Endothelial cell of umbilical vein (primary cell): Measurements from ENCODE around the gene PSMB3. TPM values are rescaled to one million over a fixed set of nuclear protein-coding genes. Genes with fewer than 3 reads are reported as not detected.
"Not testable (repeated sequence)": the region's sequence is repeated elsewhere in the genome, so short reads cannot be mapped to it uniquely, and the experiment has no call there.

Experiments used
- BruUV-seq: library from RNA; stranded (reverse); fragments of 400-500 nt; replicated peaks from 2 replicates; lab custom pipeline; 2021; lab: Mats Ljungman, UMichigan
- CTCF ChIA-PET: fragments of 300-600, 350-600 bp; sonication (Branson Sonifier 250); formaldehyde crosslinking; loops from one replicate; lab custom pipeline; 2021; ENCODE audit warnings: antibody characterized with exemption, inconsistent platforms; lab: Charles Lee
- POLR2A ChIA-PET: fragments of 300-600, 350-600 bp; sonication (Branson Sonifier 250); formaldehyde crosslinking; loops from one replicate; lab custom pipeline; 2021; ENCODE audit warnings: antibody characterized with exemption, inconsistent platforms; lab: Charles Lee
- DNase-seq: peaks from one replicate; pipeline ENCODE4 v3.0.0-alpha.2; 2011; ENCODE audit warnings: low read depth, low spot score
- FAIRE-seq: peaks from 2 replicates; lab custom pipeline; 2011; peaks lifted over from hg19 to GRCh38; lab: Jason Lieb, UNC
- H2AFZ ChIP-seq: 2 replicates; pipeline ENCODE4 v1.6.0; 2012; ENCODE audit warnings: low read depth, low read length, control low read depth, inconsistent platforms
- H3K27ac ChIP-seq: 2 replicates; pipeline ENCODE4 v1.5.1; 2011; ENCODE audit warnings: low read depth, mild to moderate bottlenecking, control low read depth, low read length, moderate library complexity; ENCODE audit not compliant: insufficient read depth
- H3K27me3 ChIP-seq, 2 experiments: 2 replicates each; pipeline versions ENCODE4 v1.6.0 to v1.6.1; 2011; ENCODE audit warnings: low read length in 2 of 2, mixed read lengths in 1 of 2; ENCODE audit not compliant: control insufficient read depth in 2 of 2, insufficient read depth in 2 of 2
- H3K36me3 ChIP-seq, 2 experiments: 2 replicates in 1 of 2; 3 replicates in 1 of 2; pipeline ENCODE4 v1.5.1; 2011; ENCODE audit warnings: low read length in 2 of 2, mild to moderate bottlenecking in 1 of 2, moderate library complexity in 1 of 2; ENCODE audit not compliant: control insufficient read depth in 2 of 2, insufficient read depth in 2 of 2; ENCODE audit errors: extremely low read depth in 1 of 2
- H3K4me1 ChIP-seq: 3 replicates; pipeline ENCODE4 v1.5.1; 2011; ENCODE audit warnings: mild to moderate bottlenecking, low read length; ENCODE audit not compliant: control insufficient read depth, insufficient read depth; ENCODE audit errors: extremely low read depth
- H3K4me2 ChIP-seq: 2 replicates; pipeline ENCODE4 v1.6.1; 2011; ENCODE audit warnings: low read length, control low read depth, mixed read lengths; ENCODE audit not compliant: insufficient read depth
- H3K4me3 ChIP-seq, 3 experiments: fragments of 200-600 bp in 1 of 3; sonication (generic), shearing (Covaris generic) in 1 of 3; replicated peaks in 1 of 3; 2 replicates each; pipeline ENCODE4 v1.5.1; 2011 to 2016; ENCODE audit warnings: control low read depth in 3 of 3, low read length in 3 of 3, mild to moderate bottlenecking in 2 of 3, inconsistent platforms in 1 of 3, low read depth in 1 of 3, moderate library complexity in 1 of 3; ENCODE audit not compliant: insufficient read depth in 1 of 3
- H3K79me2 ChIP-seq: 2 replicates; pipeline ENCODE4 v1.6.0; 2012; ENCODE audit warnings: low read length, inconsistent platforms; ENCODE audit not compliant: control insufficient read depth, insufficient read depth
- H3K9ac ChIP-seq: replicated peaks from 2 replicates; pipeline ENCODE3; 2011; ENCODE audit warnings: low read length, control low read depth; ENCODE audit not compliant: insufficient read depth; ENCODE audit errors: extremely low read depth
- H3K9me1 ChIP-seq: replicated peaks from 3 replicates; pipeline ENCODE4 v1.6.0; 2011; ENCODE audit warnings: mild to moderate bottlenecking, low read length; ENCODE audit not compliant: control insufficient read depth, insufficient read depth; ENCODE audit errors: extremely low read depth
- H3K9me3 ChIP-seq: replicated peaks from 2 replicates; pipeline ENCODE4 v1.5.1; 2012; ENCODE audit warnings: low read length, inconsistent platforms; ENCODE audit not compliant: control insufficient read depth, insufficient read depth
- H4K20me1 ChIP-seq: replicated peaks from 2 replicates; pipeline ENCODE3; 2011; ENCODE audit warnings: mild to moderate bottlenecking, low read length; ENCODE audit not compliant: control insufficient read depth, insufficient read depth; ENCODE audit errors: extremely low read depth
- GATA2 ChIP-seq: IDR thresholded peaks from 2 replicates; pipeline ENCODE4 v1.7.0; 2011; ENCODE audit warnings: low read depth, mild to moderate bottlenecking, moderate library complexity, mixed read lengths, low read length; ENCODE audit not compliant: insufficient read length, insufficient read depth
- dilution Hi-C: fragments of 300-500 bp; cut with MboI; formaldehyde crosslinking; loops from one replicate; pipeline ENCODE4 v1.15.0; 2019; ENCODE audit warnings: low sequenced_read_pairs; ENCODE audit not compliant: extremely low pct_ligation_motif_present
- intact Hi-C: fragments of 100-400 bp; cut with micrococcal nuclease; formaldehyde crosslinking; loops from one replicate; pipeline ENCODE4 v1.10.0; 2022
- polyA plus RNA-seq, 4 experiments: library from polyadenylated mRNA; depleted of rRNA in 3 of 4; stranded (reverse) in 3 of 4; unstranded in 1 of 4; fragments of >200 nt; gene quantifications; 2 replicates each; pipeline versions ENCODE4 v1.2.1 to v1.2.3, GENCODE V29; 2011 to 2012; ENCODE audit warnings: missing spikeins in 1 of 4
- total RNA-seq: library from RNA; stranded (reverse); gene quantifications from 2 replicates; pipeline ENCODE4 v1.2.3, GENCODE V29; 2021

Gene PSMB3
- total and polyA plus RNA-seq, 2 donors (not counting 3 experiments of a cell fraction or from before 2014, with no cell fraction given): 213 to 685 TPM

DNA sequence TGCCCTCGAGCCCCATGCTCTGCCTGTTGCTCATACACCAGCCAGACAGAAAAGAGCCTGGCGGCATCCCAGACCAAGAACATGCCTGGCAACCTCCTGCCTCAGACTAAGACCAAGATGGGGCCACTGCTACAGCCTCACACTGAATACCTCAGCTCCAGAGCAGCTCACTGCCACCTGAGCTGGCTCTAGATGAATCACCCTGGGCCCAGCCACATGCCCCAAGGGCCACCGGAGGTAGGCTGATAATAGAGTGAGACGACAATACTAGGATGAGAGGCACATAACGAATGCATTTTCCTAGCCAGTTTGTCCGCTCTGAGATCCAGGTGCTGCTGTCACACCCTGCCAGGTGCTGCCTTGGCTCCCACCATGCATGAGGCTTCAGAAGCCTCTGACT lies 33.8 kb downstream of the PSMB3 start:
- Histone ChIP-seq H4K20me1 (no peaks in the 10 kb centered on the region), H3K27ac (no peak overlapping the region), H3K4me2 (no peak overlapping the region), H3K9me1 (no peaks in the 10 kb centered on the region), H3K9ac (no peak overlapping the region), H3K36me3 (peaks cover 14 to 35% of the 10 kb centered on the region in 2 experiments), H3K79me2 (peaks cover 8% of the 10 kb centered on the region), H3K27me3 (no peaks in the 10 kb centered on the region), H3K4me1 (peaks cover 22% of the 10 kb centered on the region), H2AFZ (no peak overlapping the region), H3K9me3 (no peaks in the 10 kb centered on the region), H3K4me3 (no peak overlapping the region)
- TF ChIP-seq GATA2: no peak
- no peak for DNase-seq
- FAIRE-seq: no peak
- ChIA-PET POLR2A (no interaction called here), CTCF (no interaction called here)
- intact Hi-C loops: no loop called here
- dilution Hi-C loops: no loop called here
- BruUV-seq: no TSS peak

- POLR2A ChIA-PET, H4K20me1 ChIP-seq: not testable (repeated sequence)
Observed at GRCh38 chr17:38787999-38788398, 35.5 kb downstream of the PSMB3 start.

More at GRCh38 chr17:38787999-38788398, 35.5 kb downstream of the PSMB3 start:
- H3K9me3 ChIP-seq, intact Hi-C loops, H3K9ac ChIP-seq, H3K4me3 ChIP-seq, H3K27ac ChIP-seq, DNase-seq, H2AFZ ChIP-seq, H3K9me1 ChIP-seq, H3K4me2 ChIP-seq, BruUV-seq, H3K27me3 ChIP-seq, dilution Hi-C loops, FAIRE-seq: not testable (repeated sequence)
- peaks cover 10 to 28% of the 10 kb centered on the region in 2 experiments for H3K36me3 ChIP-seq
- CTCF ChIA-PET: interaction anchor here (1.1 kb wide), 1 partner anchor 21 kb away, joined by 3 read pairs; no protein-coding TSS in a partner anchor
- peaks cover 22% of the 10 kb centered on the region for H3K4me1 ChIP-seq
- peaks cover 15% of the 10 kb centered on the region for H3K79me2 ChIP-seq
